Mononuclear cell (primary cell): ENCODE data around the gene IGBP1. TPM values are rescaled to one million over a fixed set of nuclear protein-coding genes. Genes with fewer than 3 reads are reported as not detected.
"Not testable (repeated sequence)": the region's sequence is repeated elsewhere in the genome, so short reads cannot be mapped to it uniquely, and the experiment has no call there.

Experiments
- H3K27me3 ChIP-seq: 2 replicates; pipeline ENCODE4 v1.6.0; 2011; ENCODE audit warnings: low read length, control low read depth; ENCODE audit not compliant: insufficient read depth
- H3K4me1 ChIP-seq: 2 replicates; pipeline ENCODE4 v1.5.1; 2011; ENCODE audit warnings: mild to moderate bottlenecking, low read length, control low read depth; ENCODE audit not compliant: insufficient read depth
- H3K4me3 ChIP-seq: 2 replicates; pipeline ENCODE4 v1.5.1; 2011; ENCODE audit warnings: mild to moderate bottlenecking, low read length, moderate library complexity
- H3K9me3 ChIP-seq: 2 replicates; pipeline ENCODE4 v1.5.1; 2011; ENCODE audit warnings: low read depth, mild to moderate bottlenecking, control low read depth, low read length
- total RNA-seq: library from RNA; depleted of rRNA; stranded (reverse); fragments of >200 nt; gene quantifications from one replicate; pipeline ENCODE4 v1.2.3, GENCODE V29; 2012

IGBP1 gene
- total RNA-seq = 118 TPM

DNA sequence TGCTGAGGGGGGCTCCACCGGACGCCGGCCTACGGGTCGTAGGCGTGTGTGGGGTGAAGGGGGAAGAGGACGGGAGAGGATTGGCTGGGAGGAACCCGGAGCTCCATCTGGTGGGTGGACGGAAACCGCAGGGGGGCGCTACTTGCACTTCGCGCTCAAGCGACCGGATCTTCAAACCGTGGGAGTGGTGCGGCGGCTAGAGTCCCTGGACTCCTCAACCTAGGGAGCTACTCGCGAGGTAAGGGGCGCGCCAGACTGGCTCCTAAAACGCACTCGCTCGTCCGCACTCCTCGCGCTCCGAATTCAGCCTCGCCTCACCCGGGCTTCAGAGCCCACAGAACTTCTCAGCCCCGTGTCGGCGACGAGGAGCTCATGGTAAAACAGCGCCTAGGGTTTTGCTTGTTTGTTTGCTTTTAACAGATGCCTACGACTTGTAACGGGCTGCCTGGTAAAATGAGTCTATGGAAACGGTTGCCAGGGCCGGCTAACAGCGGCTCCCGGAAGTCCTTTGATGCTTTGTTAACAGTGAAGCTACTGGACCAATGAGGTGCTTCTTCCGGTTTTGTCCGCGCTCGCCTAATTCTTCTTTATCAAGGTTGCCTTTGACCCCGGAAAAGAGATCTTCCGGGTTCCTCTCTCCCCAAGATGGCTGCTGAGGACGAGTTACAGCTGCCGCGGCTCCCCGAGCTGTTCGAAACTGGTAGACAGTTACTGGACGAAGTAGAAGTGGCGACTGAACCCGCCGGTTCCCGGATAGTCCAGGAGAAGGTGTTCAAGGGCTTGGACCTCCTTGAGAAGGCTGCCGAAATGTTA is at the start of gene IGBP1:
Gene IGBP1 (plus strand): TSS at position 145 of the 813 bp plus-strand sequence. CDS start 501 bp downstream, at position 646.
- H3K9me3 ChIP-seq = no peaks in the 10 kb centered on the region
- H3K4me1 ChIP-seq = peaks cover 16% of the 10 kb centered on the region
- H3K27me3 ChIP-seq = no peaks in the 10 kb centered on the region
- peak within 1 kb of the TSS; percentile 69 for H3K4me3 ChIP-seq

DNA sequence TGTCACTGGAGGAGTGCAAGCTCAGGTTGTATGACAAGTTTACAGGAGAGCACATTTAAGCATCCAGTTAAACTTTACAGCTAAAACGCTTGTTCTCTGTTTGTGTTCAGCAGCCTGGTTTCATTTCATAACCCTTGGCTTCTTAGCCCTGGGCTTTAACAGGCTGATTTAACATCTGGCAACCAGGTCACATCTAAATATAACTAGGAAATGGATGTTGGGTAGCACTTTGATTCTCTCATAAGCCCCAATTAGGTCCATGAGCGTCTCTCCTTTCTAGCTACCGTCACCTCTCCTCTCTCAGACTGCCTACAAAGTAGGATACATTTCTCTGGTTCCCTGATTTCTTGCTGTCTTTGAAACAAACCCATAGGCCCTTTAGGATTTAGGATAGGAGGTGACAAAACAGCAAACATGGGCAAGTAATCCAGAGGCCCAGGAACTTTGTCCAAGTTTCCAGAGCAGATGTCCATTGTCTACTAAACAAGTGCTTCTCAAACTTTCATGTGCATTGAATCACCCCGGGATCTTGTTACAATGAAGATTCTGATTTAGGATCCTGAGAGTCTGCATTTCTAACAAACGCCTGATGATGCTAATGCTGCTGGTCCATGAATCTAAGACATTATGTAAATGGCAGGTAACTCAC is 48.5 kb upstream of the IGBP1 start:
- Histone ChIP-seq H3K4me1 (no peaks in the 10 kb centered on the region), H3K9me3 (no peaks in the 10 kb centered on the region), H3K4me3 (no peak overlapping the region), H3K27me3 (no peaks in the 10 kb centered on the region)

DNA sequence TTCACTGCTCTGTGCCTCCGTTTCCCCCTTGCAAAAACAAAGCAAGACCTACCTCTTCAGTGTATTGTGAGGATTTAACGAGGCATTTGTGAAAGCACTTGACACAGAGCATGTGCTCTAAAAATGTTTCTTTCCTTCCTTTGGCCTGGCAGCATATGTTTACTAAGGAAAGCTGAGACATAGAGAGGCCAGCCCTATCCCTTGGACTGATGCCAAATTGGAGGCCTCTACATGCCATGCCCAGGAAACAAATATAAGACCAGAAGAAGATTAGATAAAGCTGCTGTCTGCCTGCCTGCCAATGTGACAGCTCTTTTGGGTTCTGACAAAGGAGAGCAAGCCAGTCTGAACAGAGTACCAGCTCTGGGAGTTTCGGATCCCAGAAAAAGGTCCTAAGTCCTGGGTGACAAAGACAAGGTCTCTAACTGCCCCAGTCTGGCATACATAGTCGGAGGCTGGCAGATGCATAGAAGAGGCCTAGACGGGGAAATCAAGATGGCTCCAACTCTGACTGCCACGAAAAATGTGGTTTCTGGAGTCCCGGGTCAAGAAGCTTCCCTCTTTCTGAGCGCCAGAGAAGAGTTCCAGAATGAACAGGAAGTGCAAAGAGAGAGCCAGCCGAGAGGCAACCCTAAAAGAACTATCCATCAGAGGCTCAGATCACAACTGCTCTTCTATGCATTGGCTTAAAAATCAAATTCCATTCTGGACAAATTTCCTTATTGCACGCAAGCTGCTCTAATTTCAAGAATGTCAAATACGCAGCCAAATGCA is 45.2 kb upstream of the IGBP1 start:
- Histone ChIP-seq H3K9me3 (no peaks in the 10 kb centered on the region), H3K4me3 (no peak overlapping the region), H3K4me1 (no peaks in the 10 kb centered on the region), H3K27me3 (no peaks in the 10 kb centered on the region)

DNA sequence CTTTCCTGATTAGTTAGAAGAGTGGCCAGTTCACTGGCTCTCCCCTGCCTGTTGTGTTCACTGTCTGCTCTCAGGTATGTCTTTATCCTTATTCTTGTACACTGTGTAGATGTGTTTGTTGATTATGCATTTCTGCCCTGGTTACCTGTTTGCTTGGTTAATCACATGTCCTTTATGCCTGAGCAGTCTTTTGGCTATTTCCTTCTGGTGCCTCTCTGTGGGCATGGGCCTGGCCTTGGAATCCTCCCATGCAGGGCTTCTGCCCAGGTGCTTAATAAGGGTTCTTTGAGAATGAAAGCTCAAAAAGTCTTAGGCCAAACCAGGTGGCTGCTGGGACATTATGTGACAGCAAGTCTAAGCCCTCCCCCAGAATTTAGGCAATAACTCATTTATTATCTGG is 44.5 kb upstream of the IGBP1 start:
- H3K27me3 ChIP-seq = no peaks in the 10 kb centered on the region
- H3K9me3 ChIP-seq = no peaks in the 10 kb centered on the region
- H3K4me3 ChIP-seq = no peak overlapping the region
- H3K4me1 ChIP-seq = no peaks in the 10 kb centered on the region

DNA sequence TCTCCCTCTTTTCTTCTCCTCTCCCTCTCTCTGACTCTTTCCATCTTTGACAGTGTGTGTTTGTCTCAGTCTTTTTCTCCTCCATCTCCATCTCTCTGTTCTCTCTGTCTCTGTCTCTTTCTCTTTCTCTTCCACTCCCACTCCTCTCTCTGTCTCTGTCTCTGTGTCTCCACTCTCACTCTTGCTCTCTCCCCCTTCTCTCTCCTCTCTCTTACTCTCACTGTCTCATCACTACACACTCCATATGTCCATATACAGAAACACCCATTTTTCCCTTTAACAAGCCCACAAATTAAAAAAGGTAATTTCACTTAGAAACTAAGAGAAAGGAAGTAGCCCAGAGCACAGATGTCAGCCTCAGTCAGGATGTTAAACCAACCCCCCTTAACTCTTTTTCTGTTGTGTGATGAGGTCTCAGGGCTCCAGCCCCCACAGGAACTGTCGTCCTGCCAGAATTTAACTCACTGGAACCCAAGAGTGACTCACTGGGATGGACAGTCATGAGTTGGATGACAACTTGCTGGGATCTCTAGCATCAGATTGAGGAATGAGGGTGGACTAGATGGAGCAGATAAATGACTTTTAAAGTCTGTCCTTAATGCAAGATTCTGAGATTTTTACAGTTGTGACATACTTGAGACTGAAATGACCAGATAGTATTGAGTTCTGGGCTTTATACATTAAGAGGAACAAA is 43.5 kb upstream of the IGBP1 start:
- no peak overlapping the region for H3K4me3 ChIP-seq

DNA sequence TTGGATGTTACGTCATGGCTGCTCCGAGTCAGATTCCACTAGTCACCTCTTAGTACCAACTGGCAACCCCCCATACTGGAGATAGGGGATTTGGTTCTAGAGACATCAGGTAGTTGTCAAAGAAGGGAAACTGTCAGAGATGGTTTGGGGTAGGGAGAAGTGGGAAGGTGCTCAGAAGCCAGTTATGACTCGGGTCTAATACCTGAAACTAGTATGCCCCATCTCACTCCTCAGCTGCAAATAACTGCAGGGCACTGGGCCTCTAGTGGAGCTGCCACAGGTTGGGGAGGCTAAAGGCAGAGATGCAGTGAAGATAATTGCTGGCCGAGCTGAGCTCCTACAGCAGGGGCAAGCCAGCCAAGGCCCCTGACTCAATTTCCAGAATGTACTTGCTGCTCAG is 41.0 kb upstream of the IGBP1 start:
- Histone ChIP-seq H3K4me1 (no peaks in the 10 kb centered on the region), H3K27me3 (no peaks in the 10 kb centered on the region), H3K9me3 (no peaks in the 10 kb centered on the region), H3K4me3 (no peak overlapping the region)

More for the DNA sequence above, 43.5 kb upstream of the IGBP1 start:
- Histone ChIP-seq H3K9me3 (no peaks in the 10 kb centered on the region), H3K27me3 (no peaks in the 10 kb centered on the region), H3K4me1 (no peaks in the 10 kb centered on the region)

DNA sequence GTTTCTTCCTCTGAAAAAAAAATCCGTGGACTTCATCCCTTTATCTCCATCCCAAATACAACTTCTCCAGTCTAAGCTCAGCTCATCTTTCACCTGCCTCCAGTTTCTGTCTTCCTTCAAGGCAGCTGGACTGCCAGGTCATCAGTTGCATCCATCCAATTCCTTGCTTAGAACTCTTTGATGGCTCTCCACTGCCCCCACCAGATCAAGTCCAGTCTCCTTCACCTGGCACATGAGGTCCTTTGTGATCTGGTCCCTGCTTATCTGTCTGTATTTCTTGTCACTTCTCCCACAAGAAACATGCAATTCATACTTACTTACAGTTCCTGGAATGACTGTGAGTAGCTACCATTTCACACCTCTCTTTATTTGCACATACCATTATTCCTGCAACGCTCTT is 37.2 kb upstream of the IGBP1 start:
- H3K27me3 ChIP-seq = no peaks in the 10 kb centered on the region
- no peaks in the 10 kb centered on the region for H3K9me3 ChIP-seq
- H3K4me3 ChIP-seq = no peak overlapping the region
- no peaks in the 10 kb centered on the region for H3K4me1 ChIP-seq

DNA sequence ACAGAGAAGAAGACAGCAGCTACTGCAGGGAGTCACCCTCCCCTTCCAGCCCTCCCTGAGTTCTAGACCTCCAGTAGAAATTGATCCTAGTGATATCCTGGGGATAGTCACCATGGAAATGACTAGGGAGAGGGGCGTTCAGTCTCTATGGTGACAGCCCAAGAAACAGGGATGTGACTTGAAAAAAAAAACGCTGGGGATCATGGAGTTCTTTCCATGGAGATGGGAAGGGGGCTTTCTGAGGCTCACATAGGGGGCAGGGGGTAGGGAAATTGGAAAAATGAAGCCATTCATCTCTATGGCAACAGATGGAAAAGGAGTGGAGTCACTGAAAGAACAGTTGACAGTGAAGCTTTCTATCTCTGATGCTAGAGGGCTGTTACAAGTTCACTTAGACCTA is 28.0 kb upstream of the IGBP1 start:
- Histone ChIP-seq H3K4me1 (no peaks in the 10 kb centered on the region), H3K4me3 (no peak overlapping the region), H3K27me3 (no peaks in the 10 kb centered on the region), H3K9me3 (no peaks in the 10 kb centered on the region)

DNA sequence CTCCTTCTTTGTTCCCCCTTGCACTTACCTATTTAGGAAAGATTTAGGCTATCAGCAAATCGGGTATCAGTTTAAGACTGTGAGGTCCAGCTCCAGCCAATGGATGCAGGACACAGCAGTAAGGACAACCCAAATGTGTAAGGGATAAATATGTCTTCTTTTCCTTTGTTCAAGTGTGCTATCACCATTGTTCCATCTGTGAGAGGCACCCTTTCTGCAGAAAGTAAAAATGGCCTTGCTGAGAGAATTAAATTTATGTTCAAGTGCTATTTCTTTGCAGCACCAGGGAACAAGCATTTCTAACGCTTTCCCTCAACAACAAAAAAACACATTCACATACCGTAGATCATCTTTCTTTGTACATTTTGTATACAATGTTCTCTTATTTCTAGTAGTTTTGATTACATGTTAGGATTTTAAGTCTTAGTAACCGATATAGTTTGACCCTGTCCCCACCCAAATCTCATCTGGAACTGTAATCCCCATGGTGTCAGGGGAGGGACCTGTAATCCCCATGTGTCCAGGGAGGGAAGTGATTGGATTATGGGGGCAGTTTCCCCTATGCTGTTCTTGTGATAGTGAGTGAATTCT is 21.7 kb upstream of the IGBP1 start:
- H3K27me3 ChIP-seq, H3K9me3 ChIP-seq, H3K4me3 ChIP-seq, H3K4me1 ChIP-seq: not testable (repeated sequence)

DNA sequence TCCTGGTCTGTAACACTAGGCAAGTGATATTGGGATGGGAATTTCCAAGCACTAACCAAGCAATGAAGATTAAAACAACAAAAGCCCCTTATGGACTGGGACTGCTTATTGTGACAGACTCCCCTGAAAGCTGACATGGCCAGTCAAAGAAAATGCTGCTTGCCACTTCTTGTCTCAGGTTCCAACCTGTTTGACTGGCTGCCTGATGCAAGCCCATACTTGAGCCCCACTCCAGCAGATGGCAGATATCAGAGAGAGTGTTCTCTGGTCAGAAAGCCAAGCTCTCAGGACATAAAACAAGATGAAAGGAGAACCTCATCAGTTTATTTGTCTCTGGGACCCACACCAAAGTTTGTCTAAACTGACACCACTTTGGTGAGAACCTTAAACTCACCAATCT is 15.5 kb upstream of the IGBP1 start:
- Histone ChIP-seq H3K4me3 (no peak overlapping the region), H3K4me1 (no peaks in the 10 kb centered on the region), H3K27me3 (no peaks in the 10 kb centered on the region)

DNA sequence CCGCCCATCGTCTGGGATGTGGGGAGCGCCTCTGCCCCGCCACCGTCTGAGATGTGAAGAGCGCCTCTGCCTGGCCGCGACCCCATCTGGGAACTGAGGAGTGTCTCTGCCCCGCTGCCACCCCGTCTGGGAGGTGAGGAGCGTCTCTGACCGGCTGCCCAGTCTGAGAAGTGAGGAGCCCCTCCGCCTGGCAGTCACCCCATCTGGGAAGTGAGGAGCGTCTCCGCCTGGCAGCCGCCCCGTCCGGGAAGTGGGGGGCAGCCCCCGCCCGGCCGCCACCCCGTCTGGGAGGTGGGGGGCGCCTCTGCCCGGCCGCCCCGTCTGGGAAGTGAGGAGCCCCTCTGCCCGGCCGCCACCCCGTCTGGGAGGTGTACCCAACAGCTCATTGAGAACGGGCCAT is 10.2 kb upstream of the IGBP1 start:
- not testable (repeated sequence) for H3K4me1 ChIP-seq, H3K9me3 ChIP-seq, H3K27me3 ChIP-seq, H3K4me3 ChIP-seq

More for the DNA sequence above, 15.5 kb upstream of the IGBP1 start:
- no peaks in the 10 kb centered on the region for H3K9me3 ChIP-seq

DNA sequence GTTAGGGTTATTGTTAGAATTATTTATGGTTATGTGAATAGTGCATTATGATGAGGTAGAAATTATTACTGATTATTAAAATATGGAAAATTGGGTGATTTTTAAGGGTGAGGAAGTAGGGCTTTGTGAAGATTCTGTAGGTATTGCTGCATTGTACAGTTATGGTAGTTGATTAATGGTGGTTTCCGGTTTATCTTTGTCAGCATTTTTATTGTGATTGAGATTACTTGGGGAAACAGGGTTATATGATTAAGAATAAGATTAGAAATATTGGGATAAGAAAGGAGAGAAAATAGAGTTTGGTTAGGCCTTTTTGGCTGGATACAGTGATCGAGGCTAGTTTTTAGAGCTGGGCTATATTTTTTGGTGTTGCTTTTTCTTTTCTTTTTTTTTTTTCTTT is 8.6 kb upstream of the IGBP1 start:
- H3K4me1 ChIP-seq = no peaks in the 10 kb centered on the region
- no peaks in the 10 kb centered on the region for H3K27me3 ChIP-seq
- no peaks in the 10 kb centered on the region for H3K9me3 ChIP-seq
- H3K4me3 ChIP-seq = no peak overlapping the region

DNA sequence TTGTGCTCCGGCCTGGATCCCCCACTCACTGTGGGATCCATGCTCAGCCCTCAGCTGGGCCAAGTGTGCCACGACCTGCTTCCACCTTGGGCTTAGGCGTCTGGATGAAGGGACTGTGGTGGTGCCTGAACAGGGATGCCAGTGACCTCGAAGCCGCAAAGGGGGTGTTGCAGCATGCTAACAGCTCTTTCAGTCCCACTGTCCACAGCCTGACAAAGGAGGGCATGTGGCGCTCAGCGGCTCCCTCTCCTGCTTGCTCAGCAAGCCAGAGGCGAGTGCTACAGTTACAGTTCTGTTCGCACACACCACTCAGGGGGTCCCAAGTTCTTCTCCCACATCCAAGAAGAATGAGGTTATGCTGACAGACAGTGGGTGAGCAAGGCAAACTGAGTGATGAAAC is 5.2 kb upstream of the IGBP1 start:
- Histone ChIP-seq H3K9me3 (no peaks in the 10 kb centered on the region), H3K4me1 (no peaks in the 10 kb centered on the region), H3K4me3 (no peak overlapping the region), H3K27me3 (no peaks in the 10 kb centered on the region)

DNA sequence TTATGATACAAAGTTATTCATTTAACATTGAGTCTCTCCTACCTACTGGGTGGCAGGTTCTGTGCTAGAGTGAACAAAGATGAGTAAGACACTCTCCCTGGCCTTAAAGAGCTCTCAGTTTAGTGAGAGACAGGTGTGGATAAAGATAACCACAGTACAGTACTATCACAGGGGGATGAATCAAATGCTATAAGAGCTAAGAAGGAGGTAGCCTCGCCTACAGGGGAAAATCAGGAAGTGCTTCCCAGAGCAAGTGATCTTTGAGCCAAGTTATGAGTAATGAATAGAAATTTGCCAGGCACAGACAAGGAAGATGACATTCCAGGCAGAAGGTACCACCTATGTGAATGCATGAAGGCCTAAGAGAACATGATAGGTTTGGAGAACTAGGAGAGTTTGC is 3.4 kb upstream of the IGBP1 start:
- Histone ChIP-seq H3K4me1 (peaks cover 7% of the 10 kb centered on the region), H3K27me3 (no peaks in the 10 kb centered on the region), H3K9me3 (no peaks in the 10 kb centered on the region), H3K4me3 (no peak overlapping the region)
